B cell (primary cell): ENCODE measurements around the gene L3MBTL4. TPM values are rescaled to one million over a fixed set of nuclear protein-coding genes. Genes with fewer than 3 reads are reported as not detected.

Experiments
- ATAC-seq: fragments of 200-7000 bp; cut with Tn5 transposase; one replicate; pipeline ENCODE4 v1.10.0; 2021; ENCODE audit warnings: low read depth, mild to moderate bottlenecking, moderate number of reproducible peaks, moderate library complexity
- CTCF ChIA-PET: fragments of 350-600 bp; sonication (Branson Sonifier 250); formaldehyde crosslinking; loops from one replicate; lab custom pipeline; 2021; ENCODE audit warnings: antibody characterized with exemption, inconsistent platforms; lab: Charles Lee
- POLR2A ChIA-PET: fragments of 350-600 bp; sonication (Branson Sonifier 250); formaldehyde crosslinking; loops from one replicate; lab custom pipeline; 2021; ENCODE audit warnings: antibody characterized with exemption; lab: Charles Lee
- DNase-seq: peaks from one replicate; pipeline ENCODE4 v3.0.0; 2013
- H2AFZ ChIP-seq: 2 replicates; pipeline ENCODE4 v1.6.1; 2012; ENCODE audit warnings: mild to moderate bottlenecking, low read depth, low read length; ENCODE audit not compliant: insufficient read depth, poor library complexity, severe bottlenecking
- H3K27ac ChIP-seq, 2 donors: 1 replicate in 1 of 2; 2 replicates in 1 of 2; pipeline ENCODE4 v1.5.1; 2012 to 2013; ENCODE audit warnings: low read length in 2 of 2, mild to moderate bottlenecking in 2 of 2, moderate library complexity in 1 of 2
- H3K27me3 ChIP-seq, 4 experiments: fragments of 200-600 bp in 1 of 4; sonication (generic) in 1 of 4; replicated peaks in 1 of 4; 1 replicate in 2 of 4; 2 replicates in 2 of 4; pipeline versions ENCODE4 v1.6.1 to v1.7.0; 2013 to 2016; ENCODE audit warnings: low read length in 3 of 4, mild to moderate bottlenecking in 2 of 4, mixed read lengths in 1 of 4, moderate library complexity in 1 of 4; ENCODE audit not compliant: insufficient read depth in 4 of 4, control insufficient read depth in 3 of 4; ENCODE audit errors: control extremely low read depth in 1 of 4
- H3K36me3 ChIP-seq, 2 experiments: replicated peaks in 1 of 2; 1 replicate in 1 of 2; 2 replicates in 1 of 2; pipeline versions ENCODE4 v1.6.1 to v1.7.1; 2013; ENCODE audit warnings: low read length in 1 of 2; ENCODE audit not compliant: insufficient read depth in 2 of 2, control insufficient read depth in 1 of 2; ENCODE audit errors: control extremely low read depth in 1 of 2, extremely low read depth in 1 of 2
- H3K4me1 ChIP-seq, 2 donors: fragments of 200-600 bp in 1 of 2; sonication (generic) in 1 of 2; 1 replicate in 1 of 2; 2 replicates in 1 of 2; pipeline versions ENCODE4 v1.5.1 to v1.6.1; 2013 to 2017; ENCODE audit warnings: low read length in 2 of 2; ENCODE audit not compliant: control insufficient read depth in 2 of 2, insufficient read depth in 2 of 2
- H3K4me2 ChIP-seq: replicated peaks from 2 replicates; pipeline ENCODE3; 2012; ENCODE audit warnings: mild to moderate bottlenecking, low read depth, low read length; ENCODE audit not compliant: poor library complexity, severe bottlenecking
- H3K4me3 ChIP-seq, 5 experiments: fragments of 200-600 bp in 1 of 5; sonication (generic) in 1 of 5; 1 replicate in 3 of 5; 2 replicates in 2 of 5; pipeline versions ENCODE4 v1.5.1 to v1.7.0; 2011 to 2016; ENCODE audit warnings: low read length in 4 of 5, mild to moderate bottlenecking in 4 of 5, low read depth in 2 of 5, control low read depth in 1 of 5, moderate library complexity in 1 of 5; ENCODE audit not compliant: insufficient read depth in 1 of 5; ENCODE audit errors: control extremely low read depth in 1 of 5, extremely low read depth in 1 of 5
- H3K79me2 ChIP-seq: fragments of 200-600 bp; sonication (generic); one replicate; pipeline ENCODE4 v1.6.0; 2016; ENCODE audit warnings: low read length; ENCODE audit not compliant: control insufficient read depth, insufficient read depth
- H3K9ac ChIP-seq: fragments of 200-600 bp; sonication (generic); 2 replicates; pipeline ENCODE4 v1.6.1; 2017; ENCODE audit warnings: mild to moderate bottlenecking, low read length, moderate library complexity
- H3K9me3 ChIP-seq, 3 donors: one replicate each; pipeline versions ENCODE4 v1.6.1 to v1.7.1; 2013; ENCODE audit warnings: low read length in 2 of 3; ENCODE audit not compliant: control insufficient read depth in 2 of 3, insufficient read depth in 1 of 3; ENCODE audit errors: control extremely low read depth in 1 of 3
- H4K20me1 ChIP-seq: 2 replicates; pipeline ENCODE4 v1.6.0; 2012; ENCODE audit warnings: mild to moderate bottlenecking, low read length; ENCODE audit not compliant: insufficient read depth, control insufficient read depth, poor library complexity, severe bottlenecking
- H3K27ac Mint-ChIP-seq: one replicate; pipeline ENCODE4 v1.8.0; 2021; ENCODE audit warnings: mixed read lengths
- H3K27me3 Mint-ChIP-seq: one replicate; pipeline ENCODE4 v1.8.0; 2021; ENCODE audit warnings: mixed read lengths
- H3K4me1 Mint-ChIP-seq: one replicate; pipeline ENCODE4 v1.8.0; 2021; ENCODE audit warnings: mixed read lengths
- H3K4me3 Mint-ChIP-seq: one replicate; pipeline ENCODE4 v1.8.0; 2021; ENCODE audit warnings: mixed read lengths
- H3K9me3 Mint-ChIP-seq: one replicate; pipeline ENCODE4 v1.8.0; 2022; ENCODE audit warnings: mixed read lengths; ENCODE audit not compliant: insufficient read depth
- CTCF ChIP-seq: fragments of 200-600 bp; IDR thresholded peaks from one replicate; pipeline ENCODE4 v1.8.0; 2022; ENCODE audit warnings: antibody characterized with exemption, mild to moderate bottlenecking
- EZH2 ChIP-seq: IDR thresholded peaks from 2 replicates; pipeline ENCODE4 v1.6.1; 2012; ENCODE audit warnings: borderline replicate concordance, low read depth, mild to moderate bottlenecking, moderate library complexity, low read length; ENCODE audit not compliant: insufficient read depth, poor library complexity, severe bottlenecking
- WGBS: methylation state at CpG from one replicate; pipeline ENCODE4 v1.1.5; 2013; ENCODE audit warnings: missing lambda C conversion rate; ENCODE audit not compliant: insufficient coverage; 5-methylcytosine and 5-hydroxymethylcytosine counted together
- intact Hi-C: fragments of 100-400 bp; cut with micrococcal nuclease; formaldehyde crosslinking; loops from one replicate; pipeline ENCODE4 v1.10.0; 2022
- polyA plus RNA-seq: library from polyadenylated mRNA; depleted of rRNA; stranded (reverse); fragments of >200 nt; gene quantifications from 2 replicates; pipeline ENCODE4 v1.2.3, GENCODE V29; 2012
- total RNA-seq, 2 donors: library from RNA; stranded (reverse); fragments of 120-200 nt in 1 of 2; gene quantifications; 1 replicate in 1 of 2; 2 replicates in 1 of 2; pipeline versions ENCODE4 v1.2.3 to v1.2.4, GENCODE V29; 2013 to 2022

L3MBTL4 gene
- total and polyA plus RNA-seq, 2 donors (not counting 1 experiment from before 2014, with no cell fraction given): 3.0 to 11.9 TPM

- intact Hi-C loops: loop anchor here (10.0 kb wide), 1 partner anchor 61 kb away; no protein-coding TSS in a partner anchor
- Mint-ChIP-seq H3K4me1 (no peaks in the 10 kb centered on the region), H3K27me3 (no peaks in the 10 kb centered on the region), H3K27ac (no peak overlapping the region), H3K9me3 (no peaks in the 10 kb centered on the region), H3K4me3 (no peak overlapping the region)
- Histone ChIP-seq H3K9me3 (peaks cover 0 to 9% (median 0%) of the 10 kb centered on the region in 3 donors), H3K4me3 (no peak overlapping the region), H3K27ac (no peak overlapping the region), H3K4me1 (no peaks in the 10 kb centered on the region), H3K9ac (no peak overlapping the region), H3K79me2 (no peaks in the 10 kb centered on the region), H3K36me3 (no peaks in the 10 kb centered on the region), H4K20me1 (no peaks in the 10 kb centered on the region), H3K27me3 (no peaks in the 10 kb centered on the region), H2AFZ (no peak overlapping the region), H3K4me2 (no peak overlapping the region)
- DNase-seq (no peak), ATAC-seq (no peak)
- CTCF ChIA-PET: no interaction called here
- WGBS: 97% methylated on average over 8 of the region's 9 CpGs
- TF ChIP-seq EZH2 (no peak), CTCF (no peak)
- POLR2A ChIA-PET: no interaction called here
Observed at GRCh38 chr18:5993938-5994337, 420.8 kb downstream of the L3MBTL4 start.

DNA sequence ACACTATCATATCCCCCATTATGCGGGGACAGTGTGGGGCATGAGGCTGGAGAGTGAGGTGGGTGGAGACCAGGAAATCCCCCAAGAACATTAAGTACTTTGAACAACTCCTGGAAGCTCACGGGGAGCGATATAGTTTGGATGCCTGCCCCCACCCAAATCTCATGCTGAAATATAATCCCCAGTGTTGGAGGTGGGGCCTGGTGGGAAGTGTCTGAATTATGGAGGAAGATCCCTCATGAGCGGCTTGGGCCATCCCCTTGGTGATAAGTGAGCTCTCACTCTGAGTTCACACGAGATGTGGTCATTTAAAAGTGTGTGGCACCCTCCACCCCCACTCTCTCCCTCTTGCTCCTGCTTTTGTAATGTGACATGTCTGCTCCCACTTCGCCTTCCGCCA lies 422.3 kb downstream of the L3MBTL4 start:
- no peak overlapping the region for H3K9ac ChIP-seq
- H3K4me1 ChIP-seq: no peaks in the 10 kb centered on the region
- no peaks in the 10 kb centered on the region for H4K20me1 ChIP-seq
- WGBS: 100% methylated on average over 3 of the region's 7 CpGs
- no peak overlapping the region for H3K4me2 ChIP-seq
- H3K36me3 ChIP-seq: no peaks in the 10 kb centered on the region
- H3K9me3 Mint-ChIP-seq: no peaks in the 10 kb centered on the region
- intact Hi-C loops: loop anchor here (10.0 kb wide), 1 partner anchor 62 kb away; no protein-coding TSS in a partner anchor
- no peak for TF ChIP-seq CTCF
- no peak for TF ChIP-seq EZH2
- H3K27me3 ChIP-seq: no peaks in the 10 kb centered on the region
- H3K79me2 ChIP-seq: no peaks in the 10 kb centered on the region
- H3K27ac Mint-ChIP-seq: no peak overlapping the region
- no peak overlapping the region for H3K4me3 ChIP-seq
- no peak for DNase-seq
- ATAC-seq: no peak
- no peak overlapping the region for H3K27ac ChIP-seq
- H3K27me3 Mint-ChIP-seq: no peaks in the 10 kb centered on the region
- CTCF ChIA-PET: no interaction called here
- H3K4me1 Mint-ChIP-seq: no peaks in the 10 kb centered on the region
- no peak overlapping the region for H2AFZ ChIP-seq
- H3K4me3 Mint-ChIP-seq: no peak overlapping the region
- H3K9me3 ChIP-seq: peaks cover 0 to 9% (median 0%) of the 10 kb centered on the region in 3 donors
- POLR2A ChIA-PET: no interaction called here
